HepG2 (cell line): Measurements from ENCODE around the gene CAPN15.

Experiments
- CBX2 ChIP-seq, 2 experiments: fragments of 200-600 bp in 1 of 2; sonication (generic); formaldehyde crosslinking in 1 of 2; IDR thresholded peaks; 2 replicates each; pipeline versions ENCODE4 v1.7.0 to v1.8.1; 2018 to 2022; ENCODE audit warnings: low read depth in 2 of 2, low read length in 1 of 2, mild to moderate bottlenecking in 1 of 2, missing genetic modification reagents in 1 of 2
- CREB1 ChIP-seq, 2 experiments: fragments of 450-650 bp in 1 of 2; IDR thresholded peaks; 2 replicates each; pipeline ENCODE4 v1.6.1; 2016 to 2017; ENCODE audit warnings: control low read depth in 1 of 2, mild to moderate bottlenecking in 1 of 2, missing compliant biosample characterization in 1 of 2, missing genetic modification characterization in 1 of 2
- CTCF ChIP-seq: sonication (generic); formaldehyde crosslinking; IDR thresholded peaks from 2 replicates; pipeline ENCODE4 v1.5.0; 2020; ENCODE audit warnings: mild to moderate bottlenecking, missing genetic modification reagents, moderate library complexity
- ETS1 ChIP-seq: sonication (generic); formaldehyde crosslinking; IDR thresholded peaks from 2 replicates; pipeline ENCODE4 v1.4.0; 2020; ENCODE audit warnings: missing genetic modification reagents
- FOSL1 ChIP-seq: sonication (generic); formaldehyde crosslinking; IDR thresholded peaks from 2 replicates; pipeline ENCODE4 v1.9.0; 2021; ENCODE audit warnings: missing genetic modification reagents, borderline replicate concordance
- FOXC1 ChIP-seq: sonication (generic); formaldehyde crosslinking; IDR thresholded peaks from 2 replicates; pipeline ENCODE4 v1.8.0; 2022; ENCODE audit warnings: mild to moderate bottlenecking, missing genetic modification reagents, borderline replicate concordance
- GABPB1 ChIP-seq: IDR thresholded peaks from 2 replicates; pipeline ENCODE4 v1.6.1; 2016; ENCODE audit warnings: mild to moderate bottlenecking, missing genetic modification reagents, moderate library complexity, missing compliant biosample characterization
- IRF2 ChIP-seq: IDR thresholded peaks from 2 replicates; pipeline ENCODE4 v1.6.1; 2018; ENCODE audit warnings: missing genetic modification reagents, missing compliant biosample characterization
- POLR2A ChIP-seq, 2 experiments: IDR thresholded peaks; 2 replicates each; pipeline ENCODE4 v1.6.1; 2011; ENCODE audit warnings: low read depth in 2 of 2, low read length in 2 of 2, mild to moderate bottlenecking in 1 of 2, moderate library complexity in 1 of 2; ENCODE audit not compliant: insufficient read depth in 1 of 2
- RFX5 ChIP-seq: IDR thresholded peaks from 2 replicates; pipeline ENCODE4 v1.6.1; 2011; ENCODE audit warnings: low read depth, low read length, improper control_type of control experiment
- ZBTB46 ChIP-seq: sonication (generic); formaldehyde crosslinking; IDR thresholded peaks from 2 replicates; pipeline ENCODE4 v1.4.0; 2020; ENCODE audit warnings: mild to moderate bottlenecking, missing genetic modification reagents, borderline replicate concordance
- ZNF557 ChIP-seq: sonication (generic); formaldehyde crosslinking; IDR thresholded peaks from 2 replicates; pipeline ENCODE4 v1.4.0; 2020; ENCODE audit warnings: missing genetic modification reagents
- ZNF850 ChIP-seq: sonication (generic); formaldehyde crosslinking; conservative IDR thresholded peaks from 2 replicates; pipeline ENCODE4 v1.9.0; 2021; ENCODE audit warnings: mild to moderate bottlenecking, missing genetic modification reagents

GRCh38 chr16:578870-579405 is 51.4 kb downstream of the CAPN15 start:
- TF ChIP-seq IRF2, result 0 out of 2 replicates have a peak, but pooled peaks have one; percentile 36
- peak; percentile 98 for TF ChIP-seq CTCF (CRISPR knock-in tag)
- TF ChIP-seq RFX5, result no peak
- no peak for TF ChIP-seq CREB1 (IDR thresholded peaks at IDR 0.05)
- TF ChIP-seq CREB1 (CRISPR knock-in tag; IDR thresholded peaks at IDR 0.05), result no peak
- TF ChIP-seq ZBTB46 (CRISPR knock-in tag), result no peak
- no peak for TF ChIP-seq ZNF557 (CRISPR knock-in tag)
- no peak for TF ChIP-seq FOSL1 (CRISPR knock-in tag)
- no peak for TF ChIP-seq CBX2 (IDR thresholded peaks at IDR 0.05; ENCODE audit: low read depth, low read length)
- no peak for TF ChIP-seq CBX2 (CRISPR knock-in tag; IDR thresholded peaks at IDR 0.05; ENCODE audit: low read depth)
- TF ChIP-seq ZNF850 (CRISPR knock-in tag), result no peak
- no peak for TF ChIP-seq FOXC1
- no peak for TF ChIP-seq ETS1 (CRISPR knock-in tag)
- TF ChIP-seq POLR2A (IDR thresholded peaks at IDR 0.05; ENCODE audit: insufficient read depth in 1 of 2, low read depth in 2 of 2, low read length in 2 of 2), result no peak
- peak; percentile 72 for TF ChIP-seq GABPB1
